DND-41 (cell line): ENCODE measurements around the gene PARN.
"Not testable (repeated sequence)": the region's sequence is repeated elsewhere in the genome, so short reads cannot be mapped to it uniquely, and the experiment has no call there.

ENCODE experiments used
- CTCF ChIP-seq: IDR thresholded peaks from 2 replicates; pipeline ENCODE4 v1.5.1; 2012; ENCODE audit warnings: borderline replicate concordance, low read length, moderate library complexity, mild to moderate bottlenecking; ENCODE audit not compliant: poor library complexity, severe bottlenecking; ENCODE audit errors: extremely low read depth
- EZH2 ChIP-seq: IDR thresholded peaks from 3 replicates; pipeline ENCODE4 v1.6.1; 2012; ENCODE audit warnings: borderline replicate concordance, low read depth, mild to moderate bottlenecking, moderate library complexity, low read length, inconsistent platforms; ENCODE audit not compliant: severe bottlenecking

GRCh38 chr16:14428971-14429637 is 201.0 kb downstream of the PARN start:
- TF ChIP-seq CTCF, EZH2: not testable (repeated sequence)
